GM20431 (cell line): ENCODE measurements around the gene AGRN.
"Not testable (repeated sequence)": the region's sequence is repeated elsewhere in the genome, so short reads cannot be mapped to it uniquely, and the experiment has no call there.

Experiments used
- in situ Hi-C: fragments of 300-500 bp; cut with MseI, MboI; formaldehyde crosslinking; loops from one replicate; pipeline ENCODE4 v1.15.0; 2020; ENCODE audit warnings: low sequenced_read_pairs; ENCODE audit not compliant: unreplicated experiment

Gene AGRN

GRCh38 chr1:981491-981954 is 38.4 kb upstream of the AGRN start:
- in situ Hi-C loops: no loop called here

- in situ Hi-C loops: no loop called here
These were observed 37.9 kb upstream of the AGRN start, which contains the start of gene PERM1 for GRCh38 chr1:981955-982558. PERM1 (minus strand) TSS chr1:982093; CDS start chr1:981029, 1,064 bp downstream.

GRCh38 chr1:982765-983436 is 37.0 kb upstream of the AGRN start:
- in situ Hi-C loops: no loop called here

GRCh38 chr1:983798-984475 is 36.0 kb upstream of the AGRN start:
- in situ Hi-C loops: no loop called here

GRCh38 chr1:984476-984814 is 35.5 kb upstream of the AGRN start:
- in situ Hi-C loops: no loop called here

GRCh38 chr1:985126-985525 is 34.8 kb upstream of the AGRN start:
- in situ Hi-C loops: no loop called here

- in situ Hi-C loops: not testable (repeated sequence)
These were observed 31.9 kb upstream of the AGRN start for GRCh38 chr1:988061-988460.

- in situ Hi-C loops: not testable (repeated sequence)
These were observed 28.6 kb upstream of the AGRN start for GRCh38 chr1:991275-991674.

GRCh38 chr1:991895-992294 is 28.0 kb upstream of the AGRN start:
- in situ Hi-C loops: no loop called here

- in situ Hi-C loops: no loop called here
These were observed 27.6 kb upstream of the AGRN start for GRCh38 chr1:992362-992761.

GRCh38 chr1:993379-993995 is 26.4 kb upstream of the AGRN start:
- in situ Hi-C loops: no loop called here

GRCh38 chr1:994546-994945 is 25.4 kb upstream of the AGRN start:
- in situ Hi-C loops: not testable (repeated sequence)

GRCh38 chr1:995665-996633 is 24.0 kb upstream of the AGRN start:
- in situ Hi-C loops: no loop called here

- in situ Hi-C loops: no loop called here
These were observed 22.8 kb upstream of the AGRN start for GRCh38 chr1:996851-997712.

- in situ Hi-C loops: no loop called here
These were observed 22.3 kb upstream of the AGRN start for GRCh38 chr1:997713-997992.

GRCh38 chr1:997993-998744 is 21.8 kb upstream of the AGRN start:
- in situ Hi-C loops: no loop called here

- in situ Hi-C loops: no loop called here
These were observed 21.2 kb upstream of the AGRN start for GRCh38 chr1:998745-998994.

- in situ Hi-C loops: no loop called here
These were observed 20.8 kb upstream of the AGRN start for GRCh38 chr1:998995-999724.
